Measurements from ENCODE around the gene LGR6.
A peak's percentile ranks its signal among the peaks of the same experiment; 100 is the strongest.
"Not testable (repeated sequence)": the region's sequence is repeated elsewhere in the genome, so short reads cannot be mapped to it uniquely, and the experiment has no call there.

Gene LGR6

DNA sequence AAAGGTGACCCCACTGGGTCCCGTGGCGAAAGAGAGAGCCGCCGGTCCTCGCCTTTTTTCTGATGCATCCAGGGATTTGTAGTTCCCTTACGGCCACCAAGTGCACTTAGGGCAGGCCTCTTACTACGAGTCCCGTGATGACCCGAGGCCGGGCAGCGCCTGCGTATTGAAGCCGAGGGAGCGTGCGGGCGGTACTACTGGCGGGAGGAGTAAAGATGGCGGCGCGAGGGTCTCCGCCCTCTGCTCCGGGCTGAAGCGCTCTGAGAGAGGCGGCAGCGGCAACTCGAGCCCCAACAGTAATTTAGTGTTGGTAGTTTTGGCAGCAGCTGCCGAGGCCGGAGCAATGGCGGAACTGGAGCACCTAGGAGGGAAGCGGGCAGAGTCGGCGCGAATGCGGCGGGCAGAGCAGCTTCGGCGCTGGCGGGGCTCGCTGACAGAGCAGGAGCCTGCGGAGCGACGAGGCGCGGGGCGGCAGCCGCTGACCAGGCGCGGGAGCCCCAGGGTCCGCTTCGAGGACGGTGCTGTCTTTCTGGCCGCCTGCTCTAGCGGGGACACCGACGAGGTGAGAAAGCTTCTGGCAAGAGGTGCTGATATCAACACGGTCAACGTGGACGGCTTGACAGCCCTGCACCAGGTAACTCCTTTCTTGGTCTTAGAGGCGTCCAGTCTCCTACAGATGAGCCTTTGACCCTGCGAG lies 155.1 kb downstream of the LGR6 start, which contains the start of gene PPP1R12B:
Gene PPP1R12B (plus strand): TSS at position 191 of the 697 bp plus-strand sequence. CDS start 153 bp downstream, at position 344.
- Histone ChIP-seq H3K79me2 (ENCODE audit: insufficient read depth, low read depth) (peaks cover 38% of the 10 kb centered on the region; the same call in 1 of the 2 replicates), H3K4me3 (IDR thresholded peaks at IDR 0.05; ENCODE audit: insufficient read depth, low read depth, low read length) (peak within 1 kb of the TSS; percentile 85), H4K20me1 (ENCODE audit: insufficient read depth) (no peaks in the 10 kb centered on the region), H3K4me1 (ENCODE audit: low read depth, poor library complexity, severe bottlenecking) (peaks cover 32% of the 10 kb centered on the region), H3K27ac (peak within 1 kb of the TSS; percentile 46), H2AFZ (ENCODE audit: low read depth) (peak within 1 kb of the TSS; percentile 92), H3K4me2 (peak within 1 kb of the TSS; percentile 67), H3K27me3 (ENCODE audit: insufficient read depth, low read depth) (no peaks in the 10 kb centered on the region), H3K36me3 (ENCODE audit: insufficient read depth) (no peaks in the 10 kb centered on the region), H3K9ac (peak within 1 kb of the TSS; percentile 81)
- TF ChIP-seq CTCF (conservative IDR thresholded peaks at IDR 0.05; ENCODE audit: low read depth, low read length), result no peak

DNA sequence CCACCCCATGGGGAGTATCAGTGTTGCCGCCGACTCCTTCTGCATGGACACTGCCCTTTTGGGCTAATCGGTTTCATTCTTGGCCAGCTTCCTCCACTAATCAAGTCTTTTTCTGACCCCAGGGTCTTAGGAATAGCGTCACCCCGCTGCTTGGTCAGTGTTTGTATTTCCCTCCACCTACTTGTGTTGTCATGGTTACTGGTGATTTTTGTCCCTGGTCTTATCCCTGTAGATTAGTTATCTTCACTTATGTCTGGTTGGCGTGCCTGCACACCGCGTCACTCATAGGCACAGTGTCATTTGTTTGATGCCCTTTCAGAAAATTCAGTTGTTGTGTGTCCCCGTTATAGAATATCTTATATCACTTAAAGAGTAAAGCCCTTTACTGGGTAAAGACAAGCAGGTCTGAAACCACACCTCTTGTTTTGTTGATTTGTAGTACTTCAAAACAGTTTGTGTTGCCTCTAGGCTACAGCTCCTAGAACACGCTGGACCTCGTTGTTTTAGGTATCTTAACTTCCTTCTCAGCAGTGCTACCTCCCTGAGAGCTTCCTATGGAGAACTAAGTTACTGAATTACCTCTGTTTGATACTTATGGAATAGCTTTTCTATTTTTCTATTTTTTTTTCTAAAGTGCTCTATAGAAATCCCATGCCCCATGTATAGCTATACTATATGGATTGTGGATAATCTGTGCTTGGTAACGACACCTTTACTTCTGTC lies 155.8 kb downstream of the LGR6 start:
- Histone ChIP-seq H4K20me1 (ENCODE audit: insufficient read depth) (no peaks in the 10 kb centered on the region), H3K79me2 (ENCODE audit: insufficient read depth, low read depth) (peaks cover 38% of the 10 kb centered on the region; the same call in 1 of the 2 replicates), H3K4me3 (IDR thresholded peaks at IDR 0.05; ENCODE audit: insufficient read depth, low read depth, low read length) (peak overlapping the region; percentile 85), H3K27ac (peak overlapping the region; percentile 46), H3K4me1 (ENCODE audit: low read depth, poor library complexity, severe bottlenecking) (peaks cover 28% of the 10 kb centered on the region), H2AFZ (ENCODE audit: low read depth) (peak overlapping the region; percentile 92), H3K27me3 (ENCODE audit: insufficient read depth, low read depth) (no peaks in the 10 kb centered on the region), H3K36me3 (ENCODE audit: insufficient read depth) (no peaks in the 10 kb centered on the region), H3K9ac (peak overlapping the region; percentile 81), H3K4me2 (peak overlapping the region; percentile 67)
- TF ChIP-seq CTCF (conservative IDR thresholded peaks at IDR 0.05; ENCODE audit: low read depth, low read length), result no peak

- Histone ChIP-seq H3K4me3 (IDR thresholded peaks at IDR 0.05; ENCODE audit: insufficient read depth, low read depth, low read length) (no peak overlapping the region), H3K79me2 (ENCODE audit: insufficient read depth, low read depth) (peaks cover 38% of the 10 kb centered on the region; the same call in 1 of the 2 replicates)
- TF ChIP-seq CTCF (conservative IDR thresholded peaks at IDR 0.05; ENCODE audit: low read depth, low read length), result no peak
Observed at GRCh38 chr1:202351725-202352124, 158.1 kb downstream of the LGR6 start.

GRCh38 chr1:202352583-202353197 lies 159.1 kb downstream of the LGR6 start:
- not testable (repeated sequence) for H3K4me3 ChIP-seq (IDR thresholded peaks at IDR 0.05; ENCODE audit: insufficient read depth, low read depth, low read length); H3K9ac ChIP-seq; H3K27ac ChIP-seq; H2AFZ ChIP-seq (ENCODE audit: low read depth); H3K27me3 ChIP-seq (ENCODE audit: insufficient read depth, low read depth); H3K36me3 ChIP-seq (ENCODE audit: insufficient read depth); H3K4me2 ChIP-seq; H4K20me1 ChIP-seq (ENCODE audit: insufficient read depth)
- Histone ChIP-seq H3K79me2 (ENCODE audit: insufficient read depth, low read depth) (peaks cover 38% of the 10 kb centered on the region; the same call in 1 of the 2 replicates), H3K4me1 (ENCODE audit: low read depth, poor library complexity, severe bottlenecking) (peaks cover 27% of the 10 kb centered on the region)

More at GRCh38 chr1:202351725-202352124, 158.1 kb downstream of the LGR6 start:
- H3K4me2 ChIP-seq, result no peak overlapping the region
- H3K36me3 ChIP-seq (ENCODE audit: insufficient read depth), result no peaks in the 10 kb centered on the region
- H4K20me1 ChIP-seq (ENCODE audit: insufficient read depth), result no peaks in the 10 kb centered on the region
- H3K27me3 ChIP-seq (ENCODE audit: insufficient read depth, low read depth), result no peaks in the 10 kb centered on the region
- no peak overlapping the region for H3K9ac ChIP-seq
- no peak overlapping the region for H3K27ac ChIP-seq
- H2AFZ ChIP-seq (ENCODE audit: low read depth), result no peak overlapping the region
- peaks cover 28% of the 10 kb centered on the region for H3K4me1 ChIP-seq (ENCODE audit: low read depth, poor library complexity, severe bottlenecking)
